HepG2 (cell line): ENCODE data around the gene C1S. TPM values are rescaled to one million over a fixed set of nuclear protein-coding genes. Genes with fewer than 3 reads are reported as not detected.

ENCODE experiments used
- MXD4 ChIP-seq: IDR thresholded peaks from 2 replicates; pipeline ENCODE4 v1.6.1; 2016; ENCODE audit warnings: mild to moderate bottlenecking, missing biosample characterization, missing genetic modification reagents
- ZBED4 ChIP-seq: sonication (generic); formaldehyde crosslinking; IDR thresholded peaks from 2 replicates; pipeline ENCODE4 v1.4.0; 2020; ENCODE audit warnings: missing genetic modification reagents, borderline replicate concordance
- ZBTB10 ChIP-seq: sonication (generic); formaldehyde crosslinking; IDR thresholded peaks from 2 replicates; pipeline ENCODE4 v1.4.0; 2020; ENCODE audit warnings: missing genetic modification reagents, borderline replicate concordance
- ZBTB40 ChIP-seq, 2 experiments: fragments of 450-650 bp in 1 of 2; sonication (generic) in 1 of 2; formaldehyde crosslinking in 1 of 2; IDR thresholded peaks; 2 replicates each; pipeline versions ENCODE4 v1.6.1 to v1.8.0; 2016 to 2022; ENCODE audit warnings: antibody characterized with exemption in 1 of 2, mild to moderate bottlenecking in 1 of 2, missing genetic modification reagents in 1 of 2
- ZNF234 ChIP-seq: sonication (generic); formaldehyde crosslinking; conservative IDR thresholded peaks from 2 replicates; pipeline ENCODE4 v1.5.1; 2020; ENCODE audit warnings: mild to moderate bottlenecking, missing genetic modification reagents
- polyA plus RNA-seq, 8 experiments: library from polyadenylated mRNA; depleted of rRNA in 3 of 8; stranded (reverse) in 7 of 8; unstranded in 1 of 8; fragments of >200 nt; fragmentation: Illumina TruSeq in 4 of 8; extraction: Trizol in 4 of 8; gene quantifications; 2 replicates each; pipeline versions ENCODE4 v1.2.1 to v1.2.3, GENCODE V29; 2011 to 2016; ENCODE audit warnings: low read depth in 4 of 8, missing spikeins in 1 of 8, mixed read lengths in 1 of 8; ENCODE audit not compliant: insufficient read depth in 1 of 8
- total RNA-seq, 5 experiments: library from RNA; depleted of rRNA; stranded (reverse); fragments of >200 nt; fragmentation: Illumina TruSeq; extraction: Trizol; gene quantifications; 2 replicates each; pipeline ENCODE4 v1.2.3, GENCODE V29; 2016; ENCODE audit warnings: low read depth in 1 of 5
- TF ChIP-seq, protein P1 (sequence below): sonication (generic); formaldehyde crosslinking; IDR thresholded peaks from 2 replicates; pipeline ENCODE4 v1.8.1; 2022; ENCODE audit warnings: low read depth, mild to moderate bottlenecking, missing genetic modification reagents

The C1S gene
- total and polyA plus RNA-seq, 2 of the 13 experiments (the other 11 are each of a cell fraction or from before 2014, with no cell fraction given), result 14.5 to 18.2 TPM

DNA sequence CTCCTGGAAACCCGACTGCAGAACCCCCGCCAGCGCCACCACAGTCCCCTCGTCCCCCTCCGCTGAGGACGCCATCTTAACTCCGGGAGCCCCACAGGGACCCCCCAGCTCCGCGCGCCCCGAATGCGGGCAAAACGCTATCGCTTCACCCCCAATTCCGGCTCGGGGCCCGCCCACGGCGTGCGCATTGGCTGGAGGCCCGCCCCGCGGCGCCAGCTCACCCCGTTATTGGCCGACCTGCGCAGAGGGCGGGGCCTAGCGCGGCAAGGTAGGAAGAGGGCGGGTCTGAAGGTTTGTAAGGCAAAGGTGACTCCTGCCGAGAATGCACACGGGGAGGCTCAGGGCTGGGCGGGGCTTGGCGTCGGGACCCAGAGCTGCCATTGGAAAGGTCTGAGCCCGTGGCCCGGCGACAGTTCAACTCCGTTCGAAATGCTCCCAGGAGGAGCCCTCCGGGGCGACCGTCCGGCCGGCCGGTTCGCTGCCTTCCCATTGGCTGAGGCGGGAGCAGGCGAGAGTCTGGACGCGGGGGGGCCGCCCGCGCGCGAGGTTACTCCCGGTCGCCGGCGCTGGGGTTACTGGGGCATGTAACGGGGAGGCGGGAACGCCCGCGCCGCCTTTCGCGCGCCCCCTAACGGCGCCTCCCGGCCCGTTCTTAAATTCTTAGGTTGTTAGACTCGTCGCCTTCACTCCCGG is 42.0 kb upstream of the C1S start, which contains the start of gene LPCAT3 (continued):
- TF ChIP-seq, protein P1, sequence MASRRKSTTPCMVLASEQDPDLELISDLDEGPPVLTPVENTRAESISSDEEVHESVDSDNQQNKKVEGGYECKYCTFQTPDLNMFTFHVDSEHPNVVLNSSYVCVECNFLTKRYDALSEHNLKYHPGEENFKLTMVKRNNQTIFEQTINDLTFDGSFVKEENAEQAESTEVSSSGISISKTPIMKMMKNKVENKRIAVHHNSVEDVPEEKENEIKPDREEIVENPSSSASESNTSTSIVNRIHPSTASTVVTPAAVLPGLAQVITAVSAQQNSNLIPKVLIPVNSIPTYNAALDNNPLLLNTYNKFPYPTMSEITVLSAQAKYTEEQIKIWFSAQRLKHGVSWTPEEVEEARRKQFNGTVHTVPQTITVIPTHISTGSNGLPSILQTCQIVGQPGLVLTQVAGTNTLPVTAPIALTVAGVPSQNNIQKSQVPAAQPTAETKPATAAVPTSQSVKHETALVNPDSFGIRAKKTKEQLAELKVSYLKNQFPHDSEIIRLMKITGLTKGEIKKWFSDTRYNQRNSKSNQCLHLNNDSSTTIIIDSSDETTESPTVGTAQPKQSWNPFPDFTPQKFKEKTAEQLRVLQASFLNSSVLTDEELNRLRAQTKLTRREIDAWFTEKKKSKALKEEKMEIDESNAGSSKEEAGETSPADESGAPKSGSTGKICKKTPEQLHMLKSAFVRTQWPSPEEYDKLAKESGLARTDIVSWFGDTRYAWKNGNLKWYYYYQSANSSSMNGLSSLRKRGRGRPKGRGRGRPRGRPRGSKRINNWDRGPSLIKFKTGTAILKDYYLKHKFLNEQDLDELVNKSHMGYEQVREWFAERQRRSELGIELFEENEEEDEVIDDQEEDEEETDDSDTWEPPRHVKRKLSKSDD (CRISPR knock-in tag), result 0 out of 2 replicates have a peak, but pooled peaks have one; percentile 11
- TF ChIP-seq ZBTB40 (IDR thresholded peaks at IDR 0.05), result no peak
- no peak for TF ChIP-seq ZBTB40 (CRISPR knock-in tag; IDR thresholded peaks at IDR 0.05)
- TF ChIP-seq ZBTB10 (CRISPR knock-in tag), result peak; percentile 94; the same call in 1 of the 2 replicates
- TF ChIP-seq MXD4 (CRISPR knock-in tag), result peak; percentile 56; the same call in 1 of the 2 replicates
- TF ChIP-seq ZBED4 (CRISPR knock-in tag), result peak; percentile 76
- TF ChIP-seq ZNF234 (CRISPR knock-in tag), result no peak
